ENCODE results near the gene GORASP2. TPM values are rescaled to one million over a fixed set of nuclear protein-coding genes. Genes with fewer than 3 reads are reported as not detected.
A peak's percentile ranks its signal among the peaks of the same experiment; 100 is the strongest.

Gene GORASP2
- total RNA-seq, 1 experiment from 2014 or later = 102 TPM

DNA sequence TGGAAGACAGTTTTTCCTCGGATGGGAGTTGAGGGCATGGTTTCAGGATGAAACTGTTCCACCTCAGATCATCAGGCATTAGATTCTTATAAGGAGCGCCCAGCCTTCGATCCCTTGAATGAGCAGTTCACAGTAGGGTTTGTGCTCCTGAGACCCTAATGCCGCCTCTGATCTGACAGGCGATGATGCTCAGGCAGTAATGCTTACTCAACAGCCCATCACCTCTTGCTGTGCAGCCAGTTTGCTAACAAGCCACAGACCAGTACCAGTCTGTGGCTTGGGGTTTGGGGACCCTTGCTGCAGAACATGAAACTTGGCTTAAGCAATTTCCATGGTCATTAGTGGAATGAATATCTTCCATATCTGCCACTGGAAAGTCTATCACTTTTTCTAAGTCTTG lies 56.4 kb downstream of the GORASP2 start:
- peaks cover 8% of the 10 kb centered on the region; the same call in 1 of the 2 replicates for H3K27me3 Mint-ChIP-seq (ENCODE audit: low read depth)
- H3K9me3 Mint-ChIP-seq = peaks cover 27% of the 10 kb centered on the region
- ChIA-PET POLR2A (no interaction called here), CTCF (no interaction called here)
- H3K36me3 Mint-ChIP-seq = peaks cover 21% of the 10 kb centered on the region
- DNase-seq (ENCODE audit: low spot score) = no peak
- no peak for TF ChIP-seq RORB (CRISPR knock-in tag; IDR thresholded peaks at IDR 0.05)
- TF ChIP-seq CBFB (CRISPR knock-in tag; IDR thresholded peaks at IDR 0.05; ENCODE audit: low read depth) = no peak
- no peak for TF ChIP-seq ZNF121 (CRISPR knock-in tag; IDR thresholded peaks at IDR 0.05)
- TF ChIP-seq GTF2I (CRISPR knock-in tag; conservative IDR thresholded peaks at IDR 0.05) = no peak
- no peak for TF ChIP-seq TCF7 (CRISPR knock-in tag; IDR thresholded peaks at IDR 0.05; ENCODE audit: low read depth)
- peaks cover 32% of the 10 kb centered on the region for H3K4me1 Mint-ChIP-seq
- H3K27ac Mint-ChIP-seq = no peak overlapping the region
- no peak for ATAC-seq
- no peak overlapping the region for H3K4me3 Mint-ChIP-seq

DNA sequence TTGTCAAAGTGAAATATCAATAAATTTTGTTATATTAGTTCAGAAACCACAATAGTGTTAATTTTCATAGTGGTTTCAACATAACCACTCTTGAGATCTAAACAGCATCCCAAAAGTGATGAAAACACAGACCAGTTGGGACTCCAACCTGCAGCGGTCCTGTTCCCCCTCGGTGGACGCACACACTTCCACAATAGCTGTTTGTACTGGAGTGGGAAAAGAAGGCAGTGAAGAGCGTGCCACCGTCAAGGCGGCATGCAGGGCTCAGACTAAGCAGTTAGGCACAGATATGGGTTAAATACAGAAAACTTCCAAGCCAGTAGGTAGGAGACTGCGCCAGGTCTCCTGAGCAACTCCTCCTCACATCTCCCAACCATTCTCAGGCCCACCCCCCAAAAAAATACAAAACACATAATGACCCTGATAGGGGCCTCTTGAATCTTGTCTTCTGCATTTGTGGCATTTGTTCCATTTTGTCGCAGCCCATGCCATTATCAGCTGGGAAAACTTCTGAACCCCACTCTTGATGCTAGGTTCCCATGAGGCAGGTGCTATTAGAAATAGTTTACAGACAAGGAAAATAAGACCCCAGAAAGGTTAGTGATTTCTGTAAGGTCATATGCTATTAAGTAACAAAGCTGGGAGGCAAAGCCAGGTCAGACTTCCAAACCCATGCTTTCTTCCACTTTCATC lies 57.7 kb downstream of the GORASP2 start:
- no peak for DNase-seq (ENCODE audit: low spot score)
- peaks cover 27% of the 10 kb centered on the region for H3K9me3 Mint-ChIP-seq
- ChIA-PET CTCF (no interaction called here), POLR2A (no interaction called here)
- no peak overlapping the region for H3K4me3 Mint-ChIP-seq
- no peak for TF ChIP-seq ATF6 (CRISPR knock-in tag; IDR thresholded peaks at IDR 0.05)
- TF ChIP-seq PRDM15 (CRISPR knock-in tag; IDR thresholded peaks at IDR 0.05) = no peak
- TF ChIP-seq ELF4 (CRISPR knock-in tag; IDR thresholded peaks at IDR 0.05; ENCODE audit: low read depth) = no peak
- no peak for TF ChIP-seq OVOL2 (CRISPR knock-in tag; IDR thresholded peaks at IDR 0.05; ENCODE audit: borderline replicate concordance)
- no peak for TF ChIP-seq E2F4 (CRISPR knock-in tag; IDR thresholded peaks at IDR 0.05; ENCODE audit: borderline replicate concordance, low read depth)
- TF ChIP-seq, protein P1, sequence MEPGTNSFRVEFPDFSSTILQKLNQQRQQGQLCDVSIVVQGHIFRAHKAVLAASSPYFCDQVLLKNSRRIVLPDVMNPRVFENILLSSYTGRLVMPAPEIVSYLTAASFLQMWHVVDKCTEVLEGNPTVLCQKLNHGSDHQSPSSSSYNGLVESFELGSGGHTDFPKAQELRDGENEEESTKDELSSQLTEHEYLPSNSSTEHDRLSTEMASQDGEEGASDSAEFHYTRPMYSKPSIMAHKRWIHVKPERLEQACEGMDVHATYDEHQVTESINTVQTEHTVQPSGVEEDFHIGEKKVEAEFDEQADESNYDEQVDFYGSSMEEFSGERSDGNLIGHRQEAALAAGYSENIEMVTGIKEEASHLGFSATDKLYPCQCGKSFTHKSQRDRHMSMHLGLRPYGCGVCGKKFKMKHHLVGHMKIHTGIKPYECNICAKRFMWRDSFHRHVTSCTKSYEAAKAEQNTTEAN (CRISPR knock-in tag; IDR thresholded peaks at IDR 0.05) = no peak
- no peak for TF ChIP-seq SMAD4 (CRISPR knock-in tag; IDR thresholded peaks at IDR 0.05)
- TF ChIP-seq JAZF1 (CRISPR knock-in tag; IDR thresholded peaks at IDR 0.05) = no peak
- TF ChIP-seq, protein P2, sequence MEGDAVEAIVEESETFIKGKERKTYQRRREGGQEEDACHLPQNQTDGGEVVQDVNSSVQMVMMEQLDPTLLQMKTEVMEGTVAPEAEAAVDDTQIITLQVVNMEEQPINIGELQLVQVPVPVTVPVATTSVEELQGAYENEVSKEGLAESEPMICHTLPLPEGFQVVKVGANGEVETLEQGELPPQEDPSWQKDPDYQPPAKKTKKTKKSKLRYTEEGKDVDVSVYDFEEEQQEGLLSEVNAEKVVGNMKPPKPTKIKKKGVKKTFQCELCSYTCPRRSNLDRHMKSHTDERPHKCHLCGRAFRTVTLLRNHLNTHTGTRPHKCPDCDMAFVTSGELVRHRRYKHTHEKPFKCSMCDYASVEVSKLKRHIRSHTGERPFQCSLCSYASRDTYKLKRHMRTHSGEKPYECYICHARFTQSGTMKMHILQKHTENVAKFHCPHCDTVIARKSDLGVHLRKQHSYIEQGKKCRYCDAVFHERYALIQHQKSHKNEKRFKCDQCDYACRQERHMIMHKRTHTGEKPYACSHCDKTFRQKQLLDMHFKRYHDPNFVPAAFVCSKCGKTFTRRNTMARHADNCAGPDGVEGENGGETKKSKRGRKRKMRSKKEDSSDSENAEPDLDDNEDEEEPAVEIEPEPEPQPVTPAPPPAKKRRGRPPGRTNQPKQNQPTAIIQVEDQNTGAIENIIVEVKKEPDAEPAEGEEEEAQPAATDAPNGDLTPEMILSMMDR (IDR thresholded peaks at IDR 0.05) = no peak
- no peak for TF ChIP-seq ATF3 (CRISPR knock-in tag; conservative IDR thresholded peaks at IDR 0.05)
- no peak for TF ChIP-seq FOXP4 (CRISPR knock-in tag; IDR thresholded peaks at IDR 0.05)
- no peak for TF ChIP-seq GRHL2 (CRISPR knock-in tag; IDR thresholded peaks at IDR 0.05; ENCODE audit: insufficient replicate concordance, severe bottlenecking)
- no peak for TF ChIP-seq JUN (CRISPR knock-in tag; IDR thresholded peaks at IDR 0.05)
- no peak for TF ChIP-seq ZNF425 (CRISPR knock-in tag; conservative IDR thresholded peaks at IDR 0.05)
- H3K27me3 Mint-ChIP-seq (ENCODE audit: low read depth) = peaks cover 7% of the 10 kb centered on the region; the same call in 1 of the 2 replicates
- peak overlapping the region; percentile 64; the same call in 1 of the 2 replicates for H3K27ac Mint-ChIP-seq
- H3K36me3 Mint-ChIP-seq = peaks cover 26% of the 10 kb centered on the region
- H3K4me1 Mint-ChIP-seq = peaks cover 22% of the 10 kb centered on the region
- ATAC-seq = no peak

Data from WTC11 (cell line).